ENCODE measurements around the gene CCDC188.

The CCDC188 gene

GRCh38 chr22:20110359-20110985 lies 40.4 kb downstream of the CCDC188 start:
- no peak overlapping the region for H3K4me3 ChIP-seq
- no peaks in the 10 kb centered on the region for H3K9me3 ChIP-seq
- H3K27me3 ChIP-seq, result no peaks in the 10 kb centered on the region
- TF ChIP-seq Cebpa-rat (IDR thresholded peaks at IDR 0.05), result no peak
- no peak overlapping the region for H3K9ac ChIP-seq
- peaks cover 89% of the 10 kb centered on the region for H4K20me1 ChIP-seq
- peaks cover 99% of the 10 kb centered on the region for H3K36me3 ChIP-seq
- H3K4me1 ChIP-seq, result peaks cover 20% of the 10 kb centered on the region
- H3K27ac ChIP-seq, result no peak overlapping the region
- no peak overlapping the region for H3K4me2 ChIP-seq

- Histone ChIP-seq H3K9me3 (no peaks in the 10 kb centered on the region), H3K36me3 (peaks cover 99% of the 10 kb centered on the region), H3K27ac (no peak overlapping the region), H3K4me3 (no peak overlapping the region), H3K9ac (no peak overlapping the region), H3K27me3 (no peaks in the 10 kb centered on the region), H3K4me1 (peaks cover 18% of the 10 kb centered on the region), H3K4me2 (no peak overlapping the region), H4K20me1 (peaks cover 89% of the 10 kb centered on the region)
- TF ChIP-seq Cebpa-rat (IDR thresholded peaks at IDR 0.05), result no peak
Observed at GRCh38 chr22:20109411-20110358, 41.2 kb downstream of the CCDC188 start.

- H3K27ac ChIP-seq, result no peak overlapping the region
- TF ChIP-seq Cebpa-rat (IDR thresholded peaks at IDR 0.05), result no peak
- H3K9ac ChIP-seq, result no peak overlapping the region
- H3K4me1 ChIP-seq, result peaks cover 18% of the 10 kb centered on the region
- no peak overlapping the region for H3K4me2 ChIP-seq
- peaks cover 99% of the 10 kb centered on the region for H3K36me3 ChIP-seq
- H3K9me3 ChIP-seq, result no peaks in the 10 kb centered on the region
- H3K27me3 ChIP-seq, result no peaks in the 10 kb centered on the region
- H3K4me3 ChIP-seq, result no peak overlapping the region
- peaks cover 87% of the 10 kb centered on the region for H4K20me1 ChIP-seq
Observed at GRCh38 chr22:20108757-20109230, 42.1 kb downstream of the CCDC188 start.

GRCh38 chr22:20107951-20108756 lies 42.7 kb downstream of the CCDC188 start:
- Histone ChIP-seq H3K4me1 (peaks cover 18% of the 10 kb centered on the region), H3K4me2 (no peak overlapping the region), H3K36me3 (peaks cover 99% of the 10 kb centered on the region), H3K4me3 (no peak overlapping the region), H3K9me3 (no peaks in the 10 kb centered on the region), H4K20me1 (peaks cover 90% of the 10 kb centered on the region), H3K27me3 (no peaks in the 10 kb centered on the region), H3K27ac (no peak overlapping the region), H3K9ac (no peak overlapping the region)
- TF ChIP-seq Cebpa-rat (IDR thresholded peaks at IDR 0.05), result no peak

- peaks cover 99% of the 10 kb centered on the region for H3K36me3 ChIP-seq
Observed at GRCh38 chr22:20107471-20107901, 43.4 kb downstream of the CCDC188 start.

GRCh38 chr22:20106849-20107237 lies 44.0 kb downstream of the CCDC188 start:
- Histone ChIP-seq H3K4me3 (no peak overlapping the region), H3K36me3 (peaks cover 99% of the 10 kb centered on the region), H3K9ac (no peak overlapping the region), H4K20me1 (peaks cover 92% of the 10 kb centered on the region), H3K4me1 (peaks cover 11% of the 10 kb centered on the region), H3K27me3 (no peaks in the 10 kb centered on the region), H3K9me3 (no peaks in the 10 kb centered on the region), H3K27ac (no peak overlapping the region), H3K4me2 (no peak overlapping the region)
- TF ChIP-seq Cebpa-rat (IDR thresholded peaks at IDR 0.05), result no peak

More at GRCh38 chr22:20107471-20107901, 43.4 kb downstream of the CCDC188 start:
- Histone ChIP-seq H3K27ac (no peak overlapping the region), H3K4me3 (no peak overlapping the region), H4K20me1 (peaks cover 92% of the 10 kb centered on the region), H3K4me1 (peaks cover 17% of the 10 kb centered on the region), H3K9ac (no peak overlapping the region), H3K4me2 (no peak overlapping the region), H3K9me3 (no peaks in the 10 kb centered on the region), H3K27me3 (no peaks in the 10 kb centered on the region)
- TF ChIP-seq Cebpa-rat (IDR thresholded peaks at IDR 0.05), result no peak

GRCh38 chr22:20106205-20106848 lies 44.5 kb downstream of the CCDC188 start:
- Histone ChIP-seq H3K9me3 (no peaks in the 10 kb centered on the region), H3K4me2 (no peak overlapping the region), H3K36me3 (peaks cover 100% of the 10 kb centered on the region), H3K27me3 (no peaks in the 10 kb centered on the region), H4K20me1 (peaks cover 94% of the 10 kb centered on the region), H3K4me3 (no peak overlapping the region), H3K27ac (no peak overlapping the region), H3K9ac (no peak overlapping the region), H3K4me1 (peaks cover 6% of the 10 kb centered on the region)
- TF ChIP-seq Cebpa-rat (IDR thresholded peaks at IDR 0.05), result no peak

GRCh38 chr22:20105456-20106204 lies 45.2 kb downstream of the CCDC188 start:
- Histone ChIP-seq H3K4me2 (no peak overlapping the region), H3K9ac (0 out of 2 replicates have a peak overlapping the region, but pooled peaks have one; percentile 17), H3K4me1 (no peaks in the 10 kb centered on the region), H3K4me3 (no peak overlapping the region), H4K20me1 (peaks cover 92% of the 10 kb centered on the region), H3K27me3 (no peaks in the 10 kb centered on the region), H3K27ac (no peak overlapping the region), H3K9me3 (no peaks in the 10 kb centered on the region), H3K36me3 (peaks cover 100% of the 10 kb centered on the region)
- no peak for TF ChIP-seq Cebpa-rat (IDR thresholded peaks at IDR 0.05)

Measured in BLaER1 (cell line).